Measurements from ENCODE around the gene PABPN1. TPM values are rescaled to one million over a fixed set of nuclear protein-coding genes. Genes with fewer than 3 reads are reported as not detected.

Gene PABPN1
- total and polyA plus RNA-seq, 2 of the 13 experiments (the other 11 are each of a cell fraction or from before 2014, with no cell fraction given), result 233 to 524 TPM

DNA sequence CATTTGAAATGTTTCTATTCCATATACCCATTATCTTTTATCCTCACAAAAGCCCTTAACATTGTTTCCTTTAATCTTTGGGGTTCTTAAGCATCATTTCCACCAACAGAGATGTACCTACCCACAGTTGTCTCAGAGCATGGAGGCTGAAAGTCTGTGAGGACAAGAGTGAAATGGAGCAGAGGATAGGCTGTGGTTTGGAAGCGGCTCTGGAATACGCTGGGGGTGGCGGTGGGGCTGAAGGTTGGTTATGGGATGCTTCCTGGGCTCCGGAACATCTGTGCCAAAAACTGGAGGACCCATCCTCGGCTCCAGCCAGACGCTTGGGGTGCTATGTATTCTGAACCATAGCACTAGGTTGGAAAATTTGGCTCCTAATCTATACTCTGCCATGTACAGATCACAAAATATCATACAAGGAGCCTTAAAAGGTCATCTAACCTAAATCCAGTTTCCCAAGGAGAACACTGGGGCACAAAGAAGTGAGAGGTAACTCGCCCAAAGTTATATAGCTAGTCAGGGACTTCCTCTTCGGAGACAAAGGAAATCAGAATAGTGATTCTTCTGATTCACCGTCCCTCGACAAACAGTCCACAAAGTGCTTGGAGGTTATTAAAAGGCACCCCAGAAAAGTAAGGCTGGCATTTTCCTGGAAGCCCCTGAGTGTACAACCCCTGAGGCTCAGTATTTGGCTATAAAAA lies 21.1 kb upstream of the PABPN1 start (continued):
- no peak for TF ChIP-seq REST (IDR thresholded peaks at IDR 0.05; ENCODE audit: borderline replicate concordance in 1 of 2, low read depth in 1 of 2, low read length in 2 of 2)
- TF ChIP-seq KLF6 (CRISPR knock-in tag; IDR thresholded peaks at IDR 0.05), result no peak
- no peak for TF ChIP-seq ZNF674 (CRISPR knock-in tag; IDR thresholded peaks at IDR 0.05; ENCODE audit: low read depth)
- TF ChIP-seq ZNF256 (CRISPR knock-in tag; conservative IDR thresholded peaks at IDR 0.05), result 0 out of 2 replicates have a peak, but pooled peaks have one; percentile 52
- TF ChIP-seq, protein P1, sequence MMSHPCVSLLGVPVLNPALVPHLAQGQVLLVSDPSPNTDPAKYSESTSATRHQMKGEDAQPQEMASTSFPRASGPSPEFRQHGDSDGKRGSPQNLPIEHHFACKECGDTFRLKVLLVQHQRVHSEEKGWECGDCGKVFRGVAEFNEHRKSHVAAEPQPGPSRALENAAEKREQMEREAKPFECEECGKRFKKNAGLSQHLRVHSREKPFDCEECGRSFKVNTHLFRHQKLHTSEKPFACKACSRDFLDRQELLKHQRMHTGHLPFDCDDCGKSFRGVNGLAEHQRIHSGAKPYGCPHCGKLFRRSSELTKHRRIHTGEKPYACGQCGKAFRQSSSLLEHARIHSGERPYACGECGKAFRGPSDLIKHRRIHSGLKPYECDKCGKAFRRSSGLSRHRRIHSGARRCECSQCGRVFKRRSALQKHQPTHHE (CRISPR knock-in tag; IDR thresholded peaks at IDR 0.05; ENCODE audit: borderline replicate concordance), result no peak
- TF ChIP-seq CCAR2 (optimal IDR thresholded peaks at IDR 0.05; ENCODE audit: low read depth, low read length), result no peak
- TF ChIP-seq RBFOX2 (IDR thresholded peaks at IDR 0.05; ENCODE audit: low read depth, low read length), result 0 out of 2 replicates have a peak, but pooled peaks have one; percentile 37
- TF ChIP-seq YY1 (IDR thresholded peaks at IDR 0.05; ENCODE audit: insufficient read depth, insufficient replicate concordance, low read depth, low read length), result no peak
- TF ChIP-seq TBX2 (CRISPR knock-in tag; IDR thresholded peaks at IDR 0.05; ENCODE audit: borderline replicate concordance), result no peak; the same call in 1 of the 2 replicates
- TF ChIP-seq, protein P2, sequence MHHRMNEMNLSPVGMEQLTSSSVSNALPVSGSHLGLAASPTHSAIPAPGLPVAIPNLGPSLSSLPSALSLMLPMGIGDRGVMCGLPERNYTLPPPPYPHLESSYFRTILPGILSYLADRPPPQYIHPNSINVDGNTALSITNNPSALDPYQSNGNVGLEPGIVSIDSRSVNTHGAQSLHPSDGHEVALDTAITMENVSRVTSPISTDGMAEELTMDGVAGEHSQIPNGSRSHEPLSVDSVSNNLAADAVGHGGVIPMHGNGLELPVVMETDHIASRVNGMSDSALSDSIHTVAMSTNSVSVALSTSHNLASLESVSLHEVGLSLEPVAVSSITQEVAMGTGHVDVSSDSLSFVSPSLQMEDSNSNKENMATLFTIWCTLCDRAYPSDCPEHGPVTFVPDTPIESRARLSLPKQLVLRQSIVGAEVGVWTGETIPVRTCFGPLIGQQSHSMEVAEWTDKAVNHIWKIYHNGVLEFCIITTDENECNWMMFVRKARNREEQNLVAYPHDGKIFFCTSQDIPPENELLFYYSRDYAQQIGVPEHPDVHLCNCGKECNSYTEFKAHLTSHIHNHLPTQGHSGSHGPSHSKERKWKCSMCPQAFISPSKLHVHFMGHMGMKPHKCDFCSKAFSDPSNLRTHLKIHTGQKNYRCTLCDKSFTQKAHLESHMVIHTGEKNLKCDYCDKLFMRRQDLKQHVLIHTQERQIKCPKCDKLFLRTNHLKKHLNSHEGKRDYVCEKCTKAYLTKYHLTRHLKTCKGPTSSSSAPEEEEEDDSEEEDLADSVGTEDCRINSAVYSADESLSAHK (CRISPR knock-in tag; IDR thresholded peaks at IDR 0.05; ENCODE audit: borderline replicate concordance), result no peak
- 0 out of 2 replicates have a peak, but pooled peaks have one; percentile 35 for TF ChIP-seq ZNF556 (CRISPR knock-in tag; IDR thresholded peaks at IDR 0.05; ENCODE audit: borderline replicate concordance)
- no peak for TF ChIP-seq SALL2 (CRISPR knock-in tag; IDR thresholded peaks at IDR 0.05)
- 0 out of 2 replicates have a peak, but pooled peaks have one; percentile 24 for TF ChIP-seq ISL2 (CRISPR knock-in tag; IDR thresholded peaks at IDR 0.05)
- TF ChIP-seq BORCS8-MEF2B (CRISPR knock-in tag; IDR thresholded peaks at IDR 0.05), result no peak
- TF ChIP-seq KMT2A (CRISPR knock-in tag; IDR thresholded peaks at IDR 0.05), result no peak
- TF ChIP-seq PITX1 (CRISPR knock-in tag; IDR thresholded peaks at IDR 0.05), result no peak
- no peak for TF ChIP-seq CENPX (CRISPR knock-in tag; IDR thresholded peaks at IDR 0.05)
- TF ChIP-seq ZBTB3 (CRISPR knock-in tag; IDR thresholded peaks at IDR 0.05; ENCODE audit: borderline replicate concordance, low read depth), result peak; percentile 68; the same call in 1 of the 2 replicates
- TF ChIP-seq, protein P3, sequence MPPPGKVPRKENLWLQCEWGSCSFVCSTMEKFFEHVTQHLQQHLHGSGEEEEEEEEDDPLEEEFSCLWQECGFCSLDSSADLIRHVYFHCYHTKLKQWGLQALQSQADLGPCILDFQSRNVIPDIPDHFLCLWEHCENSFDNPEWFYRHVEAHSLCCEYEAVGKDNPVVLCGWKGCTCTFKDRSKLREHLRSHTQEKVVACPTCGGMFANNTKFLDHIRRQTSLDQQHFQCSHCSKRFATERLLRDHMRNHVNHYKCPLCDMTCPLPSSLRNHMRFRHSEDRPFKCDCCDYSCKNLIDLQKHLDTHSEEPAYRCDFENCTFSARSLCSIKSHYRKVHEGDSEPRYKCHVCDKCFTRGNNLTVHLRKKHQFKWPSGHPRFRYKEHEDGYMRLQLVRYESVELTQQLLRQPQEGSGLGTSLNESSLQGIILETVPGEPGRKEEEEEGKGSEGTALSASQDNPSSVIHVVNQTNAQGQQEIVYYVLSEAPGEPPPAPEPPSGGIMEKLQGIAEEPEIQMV (CRISPR knock-in tag; IDR thresholded peaks at IDR 0.05; ENCODE audit: low read depth), result no peak
- 0 out of 2 replicates have a peak, but pooled peaks have one; percentile 66 for TF ChIP-seq ZNF446 (CRISPR knock-in tag; IDR thresholded peaks at IDR 0.05)
